HG03025 (cell line): ENCODE measurements around the gene DAND5.
"Not testable (repeated sequence)": the region's sequence is repeated elsewhere in the genome, so short reads cannot be mapped to it uniquely, and the experiment has no call there.

Experiments used
- ATAC-seq: cut with Tn5 transposase; IDR thresholded peaks from one replicate; pipeline ENCODE4 v1.9.1; 2021; ENCODE audit warnings: mild to moderate bottlenecking, moderate library complexity; ENCODE audit not compliant: unreplicated experiment, low FRiP score

The DAND5 gene

GRCh38 chr19:12945479-12946091 lies 23.8 kb upstream of the DAND5 start, which contains the start of gene RAD23A:
Gene RAD23A (plus strand): TSS chr19:12945862. CDS start chr19:12945949, 87 bp downstream.
- ATAC-seq, result peak; percentile 70

DNA sequence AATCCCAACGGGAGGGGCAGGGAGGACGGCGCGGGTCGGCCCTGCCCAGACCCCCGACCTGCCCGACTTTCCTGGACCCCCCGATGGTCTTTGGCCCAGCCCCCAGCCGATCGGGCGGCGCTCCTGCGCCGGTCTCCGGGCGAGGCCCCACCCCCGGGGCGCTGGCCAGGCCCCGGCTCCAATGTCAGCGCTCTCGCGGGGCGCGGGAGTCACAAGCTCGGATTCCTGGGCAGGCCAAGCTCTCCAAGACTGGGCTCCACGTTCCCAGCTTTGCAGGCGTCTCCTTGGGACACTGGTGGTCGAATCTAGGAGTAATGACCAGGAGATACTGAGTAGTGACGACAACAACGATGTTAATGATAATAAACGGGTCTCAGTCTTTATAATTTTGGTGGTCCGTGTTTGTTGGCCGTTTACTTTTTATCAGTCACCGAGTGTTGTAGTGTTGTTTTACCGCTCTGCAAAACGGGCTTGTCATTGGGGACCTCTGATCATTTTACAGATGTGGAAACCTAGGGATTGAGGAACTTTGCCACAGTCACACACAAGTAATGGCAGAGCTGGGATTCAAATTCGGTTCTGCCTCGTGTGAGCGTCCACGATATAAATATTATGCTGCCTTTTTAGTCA lies 23.2 kb upstream of the DAND5 start:
- peak; percentile 23 for ATAC-seq

GRCh38 chr19:12946731-12947496 lies 22.5 kb upstream of the DAND5 start:
- ATAC-seq, result no peak

DNA sequence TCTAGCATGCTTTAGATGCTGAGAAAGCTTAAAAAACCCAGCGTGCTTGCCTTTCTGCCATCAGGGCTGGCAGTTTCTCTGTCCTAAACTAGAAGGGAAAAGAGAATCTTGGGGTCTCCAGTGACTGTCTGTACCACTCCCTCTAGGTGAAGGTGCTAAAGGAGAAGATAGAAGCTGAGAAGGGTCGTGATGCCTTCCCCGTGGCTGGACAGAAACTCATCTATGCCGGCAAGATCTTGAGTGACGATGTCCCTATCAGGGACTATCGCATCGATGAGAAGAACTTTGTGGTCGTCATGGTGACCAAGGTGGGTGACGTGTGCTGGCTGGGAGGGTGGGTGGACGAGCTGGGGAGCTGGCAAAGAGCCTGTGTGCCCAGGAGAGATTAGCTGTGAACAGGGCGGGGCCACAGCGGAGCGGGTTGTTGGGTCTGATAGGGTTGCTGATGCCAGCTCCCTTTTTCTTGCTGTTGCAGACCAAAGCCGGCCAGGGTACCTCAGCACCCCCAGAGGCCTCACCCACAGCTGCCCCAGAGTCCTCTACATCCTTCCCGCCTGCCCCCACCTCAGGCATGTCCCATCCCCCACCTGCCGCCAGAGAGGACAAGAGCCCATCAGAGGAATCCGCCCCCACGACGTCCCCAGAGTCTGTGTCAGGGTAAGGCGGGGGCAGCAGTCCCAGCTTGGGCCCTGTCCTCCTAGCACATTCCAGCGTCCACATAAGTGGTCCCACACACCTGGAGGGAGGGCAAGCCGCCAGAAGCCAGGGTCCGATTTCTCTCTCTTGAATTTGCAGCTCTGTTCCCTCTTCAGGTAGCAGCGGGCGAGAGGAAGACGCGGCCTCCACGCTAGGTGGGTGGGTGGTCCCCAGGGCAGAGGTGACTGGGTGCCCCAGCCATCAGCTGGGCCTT lies 21.4 kb upstream of the DAND5 start:
- ATAC-seq, result no peak

- ATAC-seq, result no peak
Observed at GRCh38 chr19:12948612-12949362, 20.6 kb upstream of the DAND5 start.

GRCh38 chr19:12949363-12950283 lies 19.8 kb upstream of the DAND5 start:
- no peak for ATAC-seq

DNA sequence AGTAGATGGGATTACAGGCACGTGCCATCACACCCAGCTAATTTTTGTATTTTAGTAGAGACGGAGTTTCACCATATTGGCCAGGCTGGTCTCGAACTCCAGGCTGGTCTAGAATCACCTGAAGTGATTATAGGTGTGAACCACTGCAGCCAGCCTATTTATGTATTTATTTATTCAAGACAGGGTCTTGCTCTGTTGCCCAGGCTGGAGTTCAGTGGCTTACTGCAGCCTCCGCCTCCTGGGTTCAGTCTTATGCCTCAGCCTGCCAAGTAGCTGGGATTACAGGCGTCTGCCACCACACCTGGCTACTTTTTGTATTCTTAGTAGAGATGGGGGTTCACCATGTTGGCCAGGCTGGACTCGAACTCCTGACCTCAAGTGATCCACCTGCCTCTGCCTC lies 17.3 kb upstream of the DAND5 start:
- not testable (repeated sequence) for ATAC-seq

GRCh38 chr19:12952488-12953137 lies 16.8 kb upstream of the DAND5 start:
- ATAC-seq, result no peak

GRCh38 chr19:12953138-12953798 lies 16.1 kb upstream of the DAND5 start:
- no peak for ATAC-seq

GRCh38 chr19:12953799-12954611 lies 15.4 kb upstream of the DAND5 start:
- no peak for ATAC-seq

DNA sequence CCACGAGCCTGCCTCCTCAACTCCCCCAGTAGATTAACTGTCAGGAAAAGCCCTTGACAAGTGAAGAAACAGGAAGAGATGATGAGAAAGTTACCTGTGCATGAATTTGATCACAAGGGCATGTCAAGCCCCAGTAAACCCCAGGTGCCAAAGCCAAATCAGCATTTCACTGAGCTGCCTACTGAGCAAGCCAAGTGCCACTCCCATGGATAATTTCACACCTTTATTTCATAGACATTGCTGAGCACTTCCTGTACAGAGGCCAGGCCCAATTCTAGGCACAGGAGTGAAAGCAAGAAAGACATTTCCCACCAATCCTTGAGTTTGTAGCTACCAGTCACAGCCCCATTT lies 14.8 kb upstream of the DAND5 start:
- no peak for ATAC-seq

DNA sequence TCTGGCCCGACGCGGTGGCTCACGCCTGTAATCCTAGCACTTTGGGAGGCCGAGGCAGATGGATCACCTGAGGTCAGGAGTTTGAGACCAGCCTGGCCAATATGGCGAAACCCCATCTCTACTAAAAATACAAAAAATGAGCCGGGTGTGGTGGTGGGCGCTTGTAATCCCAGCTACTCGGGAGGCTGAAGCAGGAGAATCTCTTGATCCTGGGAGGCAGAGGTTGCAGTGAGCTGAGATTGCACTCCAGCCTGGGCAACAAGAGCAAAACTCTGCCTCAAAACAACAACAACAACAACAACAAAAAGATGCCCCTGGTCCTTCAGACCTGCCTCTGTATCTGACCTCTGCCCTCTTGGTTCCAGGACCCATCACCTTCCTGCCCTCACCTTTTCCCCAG lies 13.8 kb upstream of the DAND5 start:
- ATAC-seq, result not testable (repeated sequence)

DNA sequence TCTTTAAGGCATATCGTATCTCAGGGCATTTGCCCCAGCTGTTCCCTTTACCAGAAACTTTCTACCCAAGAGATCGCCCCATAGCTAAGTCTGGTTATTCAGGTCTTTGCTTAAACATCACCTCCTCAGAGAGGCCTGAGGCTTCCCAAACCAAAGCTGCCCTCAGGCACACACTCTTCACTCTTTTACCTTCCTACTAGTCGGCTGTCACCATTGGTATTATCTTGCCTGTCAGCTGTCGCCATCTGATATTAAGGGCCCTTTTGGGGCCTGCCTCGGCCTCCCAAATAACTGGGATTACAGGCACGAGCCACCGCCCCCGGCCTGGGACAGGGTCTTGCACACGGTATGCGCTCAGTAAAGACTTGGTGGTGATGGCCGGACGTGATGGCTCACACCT lies 13.4 kb upstream of the DAND5 start:
- no peak for ATAC-seq

GRCh38 chr19:12956446-12957388 lies 12.7 kb upstream of the DAND5 start, which contains the start of gene GADD45GIP1:
Gene GADD45GIP1 (minus strand): TSS chr19:12957223. CDS start chr19:12957212, 11 bp downstream.
- ATAC-seq, result peak; percentile 57

DNA sequence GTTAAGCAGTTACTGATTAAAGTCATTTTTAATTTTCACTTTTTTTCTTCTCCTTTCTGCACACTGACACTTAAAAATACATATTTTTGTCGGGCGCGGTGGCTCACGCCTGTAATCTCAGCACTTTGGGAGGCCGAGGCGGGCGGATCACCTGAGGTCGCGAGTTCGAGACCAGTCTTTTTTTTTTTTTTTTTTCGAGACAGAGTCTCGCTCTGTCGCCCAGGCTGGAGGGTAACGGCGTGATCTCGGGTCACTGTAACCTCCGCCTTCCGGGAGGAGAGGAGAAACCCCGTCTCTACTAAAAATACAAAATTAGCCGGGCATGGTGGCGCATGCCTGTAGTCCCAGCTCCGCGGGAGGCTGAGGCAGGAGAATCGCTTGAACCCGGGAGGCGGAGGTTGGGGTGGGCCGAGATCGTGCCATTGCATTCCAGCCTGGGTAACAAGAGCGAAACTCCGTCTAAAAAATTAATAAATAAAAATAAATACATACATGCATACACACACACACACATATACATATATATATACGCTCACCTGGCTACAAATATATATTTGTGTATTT lies 11.9 kb upstream of the DAND5 start:
- not testable (repeated sequence) for ATAC-seq

GRCh38 chr19:12959481-12959880 lies 9.9 kb upstream of the DAND5 start:
- no peak for ATAC-seq
